ENCODE data around the gene GRM7.

- TF ChIP-seq CTCF (IDR thresholded peaks at IDR 0.05 in 8 of 11, conservative IDR thresholded peaks at IDR 0.05 in 3 of 11) (no peak), POLR2AphosphoS5 (IDR thresholded peaks at IDR 0.05) (no peak)
Observed at GRCh38 chr3:7272203-7272602, 411.3 kb downstream of the GRM7 start.
